Caco-2 (cell line): ENCODE data around the gene RLN3. TPM values are rescaled to one million over a fixed set of nuclear protein-coding genes. Genes with fewer than 3 reads are reported as not detected.
"Not testable (repeated sequence)": the region's sequence is repeated elsewhere in the genome, so short reads cannot be mapped to it uniquely, and the experiment has no call there.

Source experiments
- BruUV-seq: library from RNA; stranded (reverse); fragments of 400-500 nt; replicated peaks from 2 replicates; lab custom pipeline; 2021; lab: Mats Ljungman, UMichigan
- CTCF ChIA-PET: fragments of 300-600 bp; sonication (Branson Sonifier 250); formaldehyde crosslinking; loops from one replicate; lab custom pipeline; 2022; ENCODE audit warnings: antibody characterized with exemption; lab: Charles Lee
- POLR2A ChIA-PET: fragments of 300-600 bp; sonication (Branson Sonifier 250); formaldehyde crosslinking; loops from one replicate; lab custom pipeline; 2022; ENCODE audit warnings: antibody characterized with exemption; lab: Charles Lee
- DNase-seq, 2 experiments: peaks; one replicate each; pipeline versions ENCODE4 v3.0.0 to v3.0.0-alpha.2; 2020 to 2022
- H3K27me3 ChIP-seq: replicated peaks from 2 replicates; pipeline ENCODE4 v1.6.0; 2011; ENCODE audit warnings: low read length; ENCODE audit not compliant: control insufficient read depth, insufficient read depth
- H3K36me3 ChIP-seq: 2 replicates; pipeline ENCODE4 v1.5.1; 2011; ENCODE audit warnings: low read length; ENCODE audit not compliant: control insufficient read depth, insufficient read depth
- H3K4me1 ChIP-seq: fragments of 250-450 bp; sonication (Bioruptor Pico); 2 replicates; pipeline ENCODE4 v1.5.1; 2020; ENCODE audit warnings: mild to moderate bottlenecking
- H3K4me3 ChIP-seq: 2 replicates; pipeline ENCODE4 v1.5.1; 2011; ENCODE audit warnings: low read depth, mild to moderate bottlenecking, control low read depth, low read length
- H3K9me3 ChIP-seq: fragments of 250-450 bp; sonication (Bioruptor Pico); 2 replicates; pipeline ENCODE4 v1.5.1; 2020; ENCODE audit warnings: mild to moderate bottlenecking, moderate library complexity
- H3K27ac Mint-ChIP-seq: one replicate; pipeline ENCODE4 v1.8.0; 2022; ENCODE audit warnings: mixed read lengths; ENCODE audit not compliant: unreplicated experiment
- H3K27me3 Mint-ChIP-seq: one replicate; pipeline ENCODE4 v1.8.0; 2022; ENCODE audit warnings: mixed read lengths; ENCODE audit not compliant: insufficient read depth, unreplicated experiment
- H3K36me3 Mint-ChIP-seq: one replicate; pipeline ENCODE4 v1.8.0; 2022; ENCODE audit warnings: mild to moderate bottlenecking, mixed read lengths; ENCODE audit not compliant: insufficient read depth, unreplicated experiment
- H3K4me1 Mint-ChIP-seq: one replicate; pipeline ENCODE4 v1.8.0; 2022; ENCODE audit warnings: low read depth, mixed read lengths; ENCODE audit not compliant: unreplicated experiment
- H3K4me3 Mint-ChIP-seq: one replicate; pipeline ENCODE4 v1.8.0; 2022; ENCODE audit warnings: mild to moderate bottlenecking, moderate library complexity, mixed read lengths; ENCODE audit not compliant: unreplicated experiment
- H3K9me3 Mint-ChIP-seq: one replicate; pipeline ENCODE4 v1.8.0; 2022; ENCODE audit warnings: mixed read lengths; ENCODE audit not compliant: unreplicated experiment
- CTCF ChIP-seq, 2 experiments: fragments of 200-600 bp in 1 of 2; IDR thresholded peaks; 1 replicate in 1 of 2; 2 replicates in 1 of 2; pipeline versions ENCODE4 v1.5.1 to v1.8.0; 2011 to 2022; ENCODE audit warnings: antibody characterized with exemption in 1 of 2, control low read depth in 1 of 2, inconsistent platforms in 1 of 2, low read depth in 1 of 2, low read length in 1 of 2, mild to moderate bottlenecking in 1 of 2, moderate library complexity in 1 of 2; ENCODE audit not compliant: insufficient read depth in 1 of 2, severe bottlenecking in 1 of 2, unreplicated experiment in 1 of 2
- intact Hi-C: fragments of 100-400 bp; cut with micrococcal nuclease; formaldehyde crosslinking; loops from one replicate; pipeline ENCODE4 v1.10.0; 2022; ENCODE audit not compliant: unreplicated experiment
- total RNA-seq: library from RNA; stranded (reverse); gene quantifications from 2 replicates; pipeline ENCODE4 v1.2.3, GENCODE V29; 2022

RLN3 gene
- total RNA-seq, 1 experiment from 2014 or later, result not detected

DNA sequence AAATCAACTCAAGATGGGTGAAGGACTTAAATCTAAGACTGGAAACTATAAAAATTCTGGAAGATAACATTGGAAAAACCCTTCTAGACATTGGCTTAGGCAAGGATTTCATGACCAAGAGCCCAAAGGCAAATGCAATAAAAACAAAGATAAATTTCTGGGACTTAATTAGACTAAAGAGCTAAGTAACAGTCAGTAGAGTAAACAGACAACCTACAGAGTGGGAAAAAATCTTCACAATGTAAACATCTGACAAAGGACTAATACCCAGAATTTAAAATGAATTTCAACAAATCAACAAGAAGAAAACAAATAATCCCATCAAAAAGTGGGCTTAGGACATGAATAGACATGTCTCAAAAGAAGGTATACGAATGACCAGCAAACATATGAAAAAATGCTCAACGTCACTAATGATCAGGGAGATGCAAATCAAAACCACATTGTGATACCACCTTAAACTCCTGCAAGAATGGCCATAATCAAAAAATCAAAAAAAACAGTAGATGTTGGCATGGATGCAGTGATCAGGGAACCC, 15.5 kb upstream of the RLN3 start:
- H3K27ac Mint-ChIP-seq, result no peak overlapping the region
- no TSS peak for BruUV-seq
- H3K4me3 Mint-ChIP-seq, result no peak overlapping the region
- Histone ChIP-seq H3K4me1 (no peaks in the 10 kb centered on the region), H3K4me3 (no peak overlapping the region), H3K27me3 (no peaks in the 10 kb centered on the region), H3K36me3 (no peaks in the 10 kb centered on the region), H3K9me3 (no peaks in the 10 kb centered on the region)
- no peaks in the 10 kb centered on the region for H3K27me3 Mint-ChIP-seq
- DNase-seq, result no peak
- CTCF ChIA-PET, result no interaction called here
- intact Hi-C loops, result no loop called here
- TF ChIP-seq CTCF (IDR thresholded peaks at IDR 0.05; ENCODE audit: insufficient read depth in 1 of 2, low read depth in 1 of 2, low read length in 1 of 2, severe bottlenecking in 1 of 2, unreplicated experiment in 1 of 2), result no peak
- H3K36me3 Mint-ChIP-seq, result no peaks in the 10 kb centered on the region
- no peaks in the 10 kb centered on the region for H3K9me3 Mint-ChIP-seq
- peaks cover under 1% of the 10 kb centered on the region for H3K4me1 Mint-ChIP-seq
- POLR2A ChIA-PET, result no interaction called here

GRCh38 chr19:14015524-14016035, 12.4 kb upstream of the RLN3 start:
- no peak for TF ChIP-seq CTCF (IDR thresholded peaks at IDR 0.05; ENCODE audit: insufficient read depth in 1 of 2, low read depth in 1 of 2, low read length in 1 of 2, severe bottlenecking in 1 of 2, unreplicated experiment in 1 of 2)
- H3K9me3 Mint-ChIP-seq, result no peaks in the 10 kb centered on the region
- H3K9me3 ChIP-seq, result no peaks in the 10 kb centered on the region
- intact Hi-C loops, result no loop called here
- H3K27ac Mint-ChIP-seq, result no peak overlapping the region
- no peaks in the 10 kb centered on the region for H3K4me1 ChIP-seq
- H3K36me3 Mint-ChIP-seq, result peaks cover 5% of the 10 kb centered on the region
- H3K4me3 ChIP-seq, result no peak overlapping the region
- peaks cover 7% of the 10 kb centered on the region for H3K4me1 Mint-ChIP-seq
- POLR2A ChIA-PET, result interaction anchor here (0.6 kb wide), 1 partner anchor 109 kb away, joined by 3 read pairs; no protein-coding TSS in a partner anchor
- H3K4me3 Mint-ChIP-seq, result no peak overlapping the region
- CTCF ChIA-PET, result no interaction called here
- no peaks in the 10 kb centered on the region for H3K27me3 Mint-ChIP-seq
- no TSS peak for BruUV-seq
- H3K27me3 ChIP-seq, result no peaks in the 10 kb centered on the region
- DNase-seq, result no peak
- no peaks in the 10 kb centered on the region for H3K36me3 ChIP-seq

DNA sequence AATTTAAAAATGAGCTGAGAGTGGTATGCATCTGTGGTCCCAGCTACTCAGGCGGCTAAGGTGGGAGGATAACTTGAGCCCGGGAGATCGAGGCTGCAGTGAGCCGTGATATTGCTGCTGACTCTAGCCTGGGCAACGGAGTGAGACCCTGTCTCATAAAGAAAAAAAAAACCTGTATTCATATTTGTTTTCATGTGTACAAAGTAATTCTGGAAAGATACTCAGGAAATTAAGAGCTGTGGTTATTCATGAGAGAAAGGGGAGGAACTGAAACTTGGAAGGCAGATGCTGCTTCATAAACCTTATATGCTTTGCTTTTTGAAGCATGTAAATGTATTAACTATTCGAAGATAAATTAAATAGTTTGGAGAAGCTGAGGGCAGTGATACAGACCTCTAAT, 8.8 kb upstream of the RLN3 start:
- Mint-ChIP-seq H3K27me3 (no peaks in the 10 kb centered on the region), H3K36me3 (peaks cover 5% of the 10 kb centered on the region), H3K27ac (no peak overlapping the region), H3K4me3 (no peak overlapping the region), H3K4me1 (peaks cover 13% of the 10 kb centered on the region), H3K9me3 (no peaks in the 10 kb centered on the region)
- TF ChIP-seq CTCF (IDR thresholded peaks at IDR 0.05; ENCODE audit: insufficient read depth in 1 of 2, low read depth in 1 of 2, low read length in 1 of 2, severe bottlenecking in 1 of 2, unreplicated experiment in 1 of 2), result no peak
- Histone ChIP-seq H3K27me3 (no peaks in the 10 kb centered on the region), H3K4me1 (no peaks in the 10 kb centered on the region), H3K9me3 (no peaks in the 10 kb centered on the region), H3K36me3 (no peaks in the 10 kb centered on the region), H3K4me3 (no peak overlapping the region)
- ChIA-PET POLR2A (interaction anchor here (0.6 kb wide), 1 partner anchor 268 kb away, joined by 9 read pairs; no protein-coding TSS in a partner anchor), CTCF (interaction anchor here (0.6 to 0.7 kb wide), 3 partner anchors 26 to 851 kb away, joined by 3 read pairs; no protein-coding TSS in a partner anchor)
- no peak for DNase-seq
- BruUV-seq, result no TSS peak
- intact Hi-C loops, result no loop called here

- intact Hi-C loops, H3K27me3 Mint-ChIP-seq, BruUV-seq, H3K4me3 ChIP-seq, H3K4me3 Mint-ChIP-seq, POLR2A ChIA-PET, H3K36me3 ChIP-seq, DNase-seq, H3K27ac Mint-ChIP-seq, H3K9me3 ChIP-seq, H3K9me3 Mint-ChIP-seq, H3K36me3 Mint-ChIP-seq, H3K27me3 ChIP-seq, H3K4me1 ChIP-seq: not testable (repeated sequence)
- H3K4me1 Mint-ChIP-seq, result peaks cover 13% of the 10 kb centered on the region
- CTCF ChIA-PET, result interaction anchor here (0.7 kb wide), 1 partner anchor 25 kb away, joined by 3 read pairs; no protein-coding TSS in a partner anchor
These were observed 8.2 kb upstream of the RLN3 start for GRCh38 chr19:14019739-14020138.
